Breast epithelium (tissue), 3 donors: Measurements from ENCODE around the gene SP6.

Experiments
- CTCF ChIP-seq, 3 donors: fragments of 450-650 bp; IDR thresholded peaks; one replicate each; pipeline ENCODE4 v1.5.1; 2016 to 2017; ENCODE audit warnings: antibody characterized with exemption in 3 of 3, mild to moderate bottlenecking in 3 of 3, moderate library complexity in 3 of 3
- POLR2A ChIP-seq: fragments of 450-650 bp; IDR thresholded peaks from one replicate; pipeline ENCODE4 v1.6.1; 2016; ENCODE audit warnings: antibody characterized with exemption, mild to moderate bottlenecking, moderate library complexity
- POLR2AphosphoS5 ChIP-seq, 3 donors: sonication (generic); formaldehyde crosslinking; IDR thresholded peaks; one replicate each; pipeline ENCODE4 v1.6.1; 2017; ENCODE audit warnings: antibody characterized with exemption in 3 of 3

GRCh38 chr17:47808830-47809480 lies 42.0 kb downstream of the SP6 start:
- TF ChIP-seq CTCF (IDR thresholded peaks at IDR 0.05) (no peak), POLR2A (no peak), POLR2AphosphoS5 (IDR thresholded peaks at IDR 0.05) (no peak)
